Activated T-cell treated with anti-CD3 and anti-CD28 coated beads for 48 hours (primary cell): Measurements from ENCODE around the gene ARHGEF1.
A peak's percentile ranks its signal among the peaks of the same experiment; 100 is the strongest.

Experiments used
- DNase-seq: peaks from one replicate; pipeline ENCODE4 v3.0.0-alpha.2; 2020; ENCODE audit warnings: low read depth

ARHGEF1 gene

GRCh38 chr19:41883821-41884733 is 1.1 kb downstream of the ARHGEF1 start:
- DNase-seq = peak; percentile 93

GRCh38 chr19:41886761-41887710 is 4.1 kb downstream of the ARHGEF1 start:
- no peak for DNase-seq

DNA sequence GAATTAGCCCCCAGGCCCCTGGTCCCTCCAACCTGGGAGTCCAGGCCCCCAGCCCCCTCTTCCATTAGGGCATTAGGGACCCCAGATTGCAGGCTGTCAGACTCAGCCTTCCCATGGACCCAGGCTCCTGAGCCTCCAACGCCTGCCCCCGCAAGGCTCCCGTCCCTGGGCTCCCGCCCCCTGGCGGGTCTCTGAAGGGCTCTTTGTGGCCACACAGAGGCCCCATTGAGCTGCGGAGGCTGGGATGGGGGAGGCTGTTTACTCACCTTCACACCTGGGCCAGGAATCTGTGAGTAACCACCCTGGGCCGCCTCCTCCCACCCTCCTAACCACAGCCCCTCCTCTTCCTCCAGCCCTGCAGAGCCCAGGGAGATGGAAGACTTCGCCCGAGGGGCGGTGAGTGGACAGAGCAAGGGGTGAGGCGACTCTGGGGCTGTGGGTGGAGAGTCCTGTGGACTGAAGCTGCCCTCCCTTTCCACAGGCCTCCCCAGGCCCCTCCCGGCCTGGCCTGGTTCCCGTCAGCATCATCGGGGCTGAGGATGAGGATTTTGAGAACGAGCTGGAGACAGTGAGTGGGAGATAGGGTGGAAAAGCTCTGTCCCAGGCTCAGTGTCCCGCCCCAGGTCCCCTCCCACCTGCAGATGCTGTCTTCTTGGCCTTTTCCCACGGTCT is 4.9 kb downstream of the ARHGEF1 start:
- peak; percentile 81 for DNase-seq

DNA sequence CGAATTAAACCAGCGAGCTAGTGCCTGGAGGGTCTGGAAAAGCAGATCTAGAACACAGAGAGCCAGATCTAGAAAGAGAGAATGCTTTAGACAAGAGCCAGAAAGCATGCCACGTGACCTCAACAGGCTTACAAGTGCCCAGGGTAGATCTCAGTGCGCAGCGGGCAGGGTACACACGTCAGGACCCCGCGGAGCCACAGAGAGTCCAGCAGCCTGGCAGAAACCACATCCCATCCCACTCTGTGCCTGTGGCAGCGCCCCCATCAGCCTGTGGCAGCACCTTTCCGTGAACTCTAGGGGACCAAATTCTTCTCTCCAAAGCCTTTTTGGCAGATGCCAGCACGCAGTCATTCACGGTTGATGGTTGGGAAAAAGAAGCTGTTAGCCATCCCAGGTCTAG is 5.9 kb downstream of the ARHGEF1 start:
- DNase-seq = no peak

GRCh38 chr19:41889896-41890295 is 6.9 kb downstream of the ARHGEF1 start:
- no peak for DNase-seq

GRCh38 chr19:41890936-41891335 is 8.0 kb downstream of the ARHGEF1 start:
- DNase-seq = no peak

GRCh38 chr19:41892173-41892902 is 9.4 kb downstream of the ARHGEF1 start:
- no peak for DNase-seq

DNA sequence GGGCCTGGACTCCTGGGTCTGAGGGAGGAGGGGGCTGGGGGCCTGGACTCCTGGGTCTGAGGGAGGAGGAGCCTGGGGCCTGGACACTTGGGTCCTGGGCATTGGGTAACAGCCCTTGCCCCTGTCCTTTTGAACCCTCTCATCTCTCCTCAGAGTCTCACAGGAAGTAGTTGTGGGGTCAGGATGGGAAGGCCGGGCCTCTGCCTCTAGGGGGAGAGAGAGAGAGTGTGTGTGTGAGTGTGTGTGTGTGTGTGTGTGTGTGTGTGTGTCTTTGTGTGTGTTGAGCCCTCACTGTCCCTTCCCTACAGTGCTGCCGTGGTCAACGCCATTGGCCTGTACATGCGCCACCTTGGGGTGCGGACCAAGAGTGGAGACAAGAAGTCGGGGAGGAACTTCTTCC is 10.9 kb downstream of the ARHGEF1 start:
- no peak for DNase-seq

DNA sequence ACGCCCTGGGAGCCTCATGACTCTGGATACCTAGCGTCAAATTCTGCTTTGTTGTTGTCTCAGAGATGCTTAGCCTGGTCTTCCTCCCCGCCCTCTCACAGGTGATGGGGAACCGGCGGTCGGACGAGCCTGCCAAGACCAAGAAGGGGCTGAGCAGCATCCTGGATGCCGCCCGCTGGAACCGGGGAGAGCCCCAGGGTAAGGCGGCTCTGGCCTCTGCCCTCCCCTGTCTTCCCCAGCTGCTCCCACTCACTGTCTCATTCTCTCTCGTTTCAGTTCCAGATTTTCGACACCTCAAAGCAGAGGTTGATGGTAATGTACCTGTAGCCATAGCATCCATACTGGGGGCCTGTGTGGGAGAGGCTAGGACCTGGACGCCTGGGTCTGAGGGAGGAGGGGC is 11.4 kb downstream of the ARHGEF1 start:
- DNase-seq = no peak

DNA sequence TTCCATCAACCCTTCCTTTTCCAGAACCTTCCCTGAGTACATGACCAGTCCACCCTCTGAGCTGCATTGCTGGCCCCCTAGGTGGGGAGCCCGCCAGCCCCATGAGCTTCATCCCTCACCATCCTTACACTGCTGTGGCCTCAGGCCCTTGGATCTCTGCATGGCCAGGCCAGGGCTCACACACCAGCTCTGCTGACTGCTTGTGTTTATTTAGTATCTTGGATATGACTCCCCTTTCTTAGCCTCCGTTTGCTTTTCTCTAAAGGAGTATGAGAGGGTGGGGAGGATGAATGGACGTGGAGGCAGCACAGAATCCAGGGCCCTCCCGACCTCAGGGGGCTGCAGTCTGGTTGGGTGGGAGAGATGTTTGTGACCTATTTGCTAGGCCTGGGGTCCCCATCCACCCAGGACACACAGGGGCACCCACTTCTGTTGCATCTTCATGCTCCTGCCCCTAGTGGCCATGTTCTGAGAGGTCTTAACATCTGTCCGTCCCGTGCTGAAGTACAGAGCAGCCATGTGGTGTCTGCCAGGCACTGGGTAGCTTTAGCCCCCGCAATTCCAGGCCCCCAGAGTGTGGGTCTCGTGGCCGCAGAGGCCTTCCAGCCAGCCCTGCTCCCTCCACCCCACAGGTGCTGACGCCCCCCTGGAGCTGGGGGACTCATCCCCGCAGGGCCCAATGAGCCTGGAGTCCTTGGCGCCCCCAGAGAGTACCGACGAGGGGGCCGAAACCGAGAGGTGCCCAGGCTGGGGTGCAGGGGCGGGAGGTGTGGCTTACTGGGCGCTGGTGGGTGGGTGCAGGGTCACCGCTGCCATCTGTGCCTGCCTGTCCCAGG is 13.0 kb downstream of the ARHGEF1 start:
- no peak for DNase-seq

DNA sequence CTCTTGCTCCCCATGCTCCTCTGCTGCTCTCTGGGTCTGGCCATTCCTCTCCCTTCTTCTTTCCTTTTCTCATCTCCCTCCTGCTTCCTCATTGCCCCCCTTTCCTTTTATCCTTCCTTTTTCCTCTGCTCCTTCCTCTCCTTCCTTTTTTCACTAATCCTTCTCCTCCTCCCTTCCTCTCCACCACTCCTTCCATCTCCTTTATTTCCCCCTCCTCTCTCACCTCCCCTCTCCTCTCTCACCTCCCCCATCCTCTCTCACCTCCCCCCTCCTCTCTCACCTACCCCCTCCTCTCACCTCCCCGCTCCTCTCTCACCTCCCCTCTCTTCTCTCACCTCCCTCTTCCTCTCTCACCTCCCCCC is 13.6 kb downstream of the ARHGEF1 start:
- DNase-seq = no peak

- DNase-seq = no peak
These were observed 14.2 kb downstream of the ARHGEF1 start for GRCh38 chr19:41897181-41897580.

DNA sequence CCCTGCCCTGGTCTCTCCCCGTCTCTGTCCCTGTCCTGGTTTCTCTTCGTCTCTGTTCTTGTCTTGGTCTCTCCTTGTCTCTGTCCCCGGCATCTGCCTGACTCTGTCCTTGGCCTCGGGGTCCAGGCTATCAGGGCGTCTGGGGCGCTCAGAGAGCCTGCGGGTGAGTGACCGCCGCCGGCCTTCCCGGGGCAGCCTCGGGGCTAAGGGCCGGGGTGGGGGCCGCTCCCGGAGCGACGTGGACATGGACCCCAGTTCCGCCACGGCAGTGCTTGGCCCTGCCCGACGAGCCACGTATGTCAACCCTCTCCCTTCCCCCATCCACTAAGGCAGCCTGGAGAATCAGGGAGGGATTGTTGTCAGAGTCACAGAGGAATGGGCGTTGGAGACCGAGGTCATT is 14.8 kb downstream of the ARHGEF1 start:
- no peak for DNase-seq

DNA sequence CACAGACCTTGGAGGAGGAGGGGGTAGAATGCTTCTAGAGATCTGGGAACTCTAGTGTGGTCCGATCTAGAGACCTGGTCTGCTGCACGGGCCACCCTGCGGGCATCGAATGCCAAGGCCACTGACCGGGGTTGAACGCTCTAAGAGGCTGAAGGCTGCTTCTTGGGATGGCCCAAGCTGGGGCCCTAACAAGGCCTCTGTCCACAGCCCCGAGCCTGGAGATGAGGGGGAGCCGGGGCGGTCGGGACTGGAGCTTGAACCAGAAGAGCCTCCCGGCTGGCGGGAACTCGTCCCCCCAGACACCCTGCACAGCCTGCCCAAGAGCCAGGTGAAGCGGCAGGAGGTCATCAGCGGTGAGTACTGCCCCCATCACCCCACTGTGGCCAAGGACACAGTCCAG is 15.3 kb downstream of the ARHGEF1 start:
- DNase-seq = no peak

DNA sequence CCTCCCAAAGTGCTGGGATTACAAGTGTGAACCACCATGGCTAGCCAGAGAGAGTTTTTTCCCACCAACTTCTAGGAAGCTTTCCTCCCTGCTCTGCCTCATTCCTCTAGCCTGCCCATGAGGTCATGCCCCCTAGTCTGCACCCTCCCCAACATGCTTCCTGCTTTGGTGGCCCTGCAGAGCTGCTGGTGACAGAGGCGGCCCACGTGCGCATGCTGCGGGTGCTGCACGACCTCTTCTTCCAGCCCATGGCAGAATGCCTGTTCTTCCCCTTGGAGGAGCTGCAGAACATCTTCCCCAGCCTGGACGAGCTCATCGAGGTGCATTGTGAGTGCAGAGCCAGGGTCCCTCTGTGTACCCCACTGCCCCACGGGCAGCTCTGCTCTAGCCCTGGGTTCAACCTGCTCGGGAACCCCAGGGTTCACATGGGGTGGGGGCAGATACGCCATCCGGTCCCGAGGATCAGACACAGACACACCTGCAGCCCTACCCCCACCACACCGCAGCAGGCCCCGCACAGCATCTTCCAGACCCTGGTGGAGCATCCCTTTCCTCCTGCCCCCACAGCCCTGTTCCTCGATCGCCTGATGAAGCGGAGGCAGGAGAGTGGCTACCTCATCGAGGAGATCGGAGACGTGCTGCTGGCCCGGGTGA is 18.9 kb downstream of the ARHGEF1 start:
- no peak for DNase-seq

GRCh38 chr19:41902594-41902993 is 19.6 kb downstream of the ARHGEF1 start:
- no peak for DNase-seq

DNA sequence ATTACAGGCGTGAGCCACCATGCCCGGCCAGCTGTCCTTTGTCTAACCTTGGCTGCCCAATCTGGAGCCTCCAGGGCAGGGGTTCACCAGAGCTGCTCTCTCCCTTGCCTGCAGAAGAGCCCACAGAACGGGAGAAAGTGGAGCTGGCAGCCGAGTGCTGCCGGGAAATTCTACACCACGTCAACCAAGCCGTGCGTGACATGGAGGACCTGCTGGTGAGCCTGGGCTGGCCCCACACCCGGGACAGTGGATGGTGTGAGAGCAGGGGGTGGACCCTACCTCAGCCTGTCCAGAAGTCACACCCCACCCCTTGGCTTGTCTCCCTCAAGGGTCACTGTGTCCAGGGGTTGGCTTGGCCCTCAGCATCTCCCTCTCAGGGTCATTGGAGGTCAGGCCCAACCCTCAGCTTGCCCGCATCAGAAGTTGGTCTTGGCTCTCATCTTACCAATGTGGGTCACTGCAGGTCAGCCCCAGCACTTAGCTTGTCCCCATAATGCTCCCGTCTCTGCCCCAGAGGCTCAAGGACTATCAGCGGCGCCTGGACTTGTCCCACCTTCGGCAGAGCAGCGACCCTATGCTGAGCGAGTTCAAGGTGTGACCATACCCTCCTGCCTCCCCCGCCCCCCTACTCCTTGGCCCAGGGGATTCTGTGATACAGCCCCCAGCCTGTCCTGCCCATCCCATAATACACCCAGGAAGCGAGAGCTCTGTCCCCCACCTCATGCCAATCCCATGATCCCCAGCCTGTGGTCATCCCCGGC is 20.4 kb downstream of the ARHGEF1 start:
- no peak for DNase-seq

- no peak for DNase-seq
These were observed 21.3 kb downstream of the ARHGEF1 start for GRCh38 chr19:41904118-41904870.
